K562 (cell line): ENCODE measurements around the gene TMC1. TPM values are rescaled to one million over a fixed set of nuclear protein-coding genes. Genes with fewer than 3 reads are reported as not detected.
A peak's percentile ranks its signal among the peaks of the same experiment; 100 is the strongest.

Experiments used
- ATAC-seq: fragments of 200-7000 bp; cut with Tn5 transposase; 3 replicates; pipeline ENCODE4 v1.9.1; 2020; ENCODE audit warnings: moderate library complexity
- BruUV-seq: library from RNA; stranded (reverse); fragments of 400-500 nt; replicated peaks from 2 replicates; lab custom pipeline; 2021; lab: Mats Ljungman, UMichigan
- CTCF ChIA-PET: fragments of 300-600 bp; formaldehyde crosslinking; extraction: SDS; loops from one replicate; lab custom pipeline; 2021; ENCODE audit warnings: low intra/inter-chr PET ratio; lab: Yijun Ruan, JAX
- POLR2A ChIA-PET: fragments of 300-600, 350-650 bp; sonication (Branson Sonifier 250); formaldehyde crosslinking; extraction: SDS; loops from one replicate; lab custom pipeline; 2021; ENCODE audit warnings: antibody characterized with exemption, inconsistent platforms; lab: Yijun Ruan, JAX
- DNase-seq, 4 experiments: peaks; one replicate each; pipeline versions ENCODE4 v3.0.0 to v3.0.0-alpha.2; 2011 to 2018; ENCODE audit warnings: low spot score in 3 of 4, mixed read lengths in 3 of 4; ENCODE audit errors: extremely low read depth in 1 of 4
- FAIRE-seq: peaks from 2 replicates; lab custom pipeline; 2011; peaks lifted over from hg19 to GRCh38; lab: Jason Lieb, UNC
- H2AFZ ChIP-seq: 2 replicates; pipeline ENCODE4 v1.6.0; 2011; ENCODE audit warnings: low read depth, low read length, control low read depth, inconsistent platforms
- H3K27ac ChIP-seq: fragments of 200-600 bp; 3 replicates; pipeline ENCODE4 v1.8.0; 2011; ENCODE audit warnings: low read depth, mild to moderate bottlenecking, control low read depth, inconsistent platforms, low read length, moderate library complexity, mixed read lengths; ENCODE audit errors: extremely low read depth
- H3K27me3 ChIP-seq, 2 experiments: fragments of 300-600 bp in 1 of 2; 2 replicates in 1 of 2; 3 replicates in 1 of 2; pipeline versions ENCODE4 v1.6.0 to v1.8.0; 2011; ENCODE audit warnings: inconsistent platforms in 2 of 2, low read length in 2 of 2, mild to moderate bottlenecking in 1 of 2, mixed read lengths in 1 of 2, moderate library complexity in 1 of 2; ENCODE audit not compliant: control insufficient read depth in 2 of 2, insufficient read depth in 2 of 2
- H3K36me3 ChIP-seq: fragments of 300-600 bp; 3 replicates; pipeline ENCODE4 v1.8.0; 2011; ENCODE audit warnings: mild to moderate bottlenecking, low read length, inconsistent platforms; ENCODE audit not compliant: control insufficient read depth, insufficient read depth
- H3K4me1 ChIP-seq, 2 experiments: fragments of 200-600 bp in 1 of 2; replicated peaks in 1 of 2; 2 replicates in 1 of 2; 3 replicates in 1 of 2; pipeline versions ENCODE4 v1.5.1 to v1.8.0; 2011; ENCODE audit warnings: inconsistent platforms in 2 of 2, low read length in 2 of 2, mild to moderate bottlenecking in 1 of 2, mixed read lengths in 1 of 2, moderate library complexity in 1 of 2; ENCODE audit not compliant: control insufficient read depth in 2 of 2, insufficient read depth in 2 of 2
- H3K4me2 ChIP-seq: 2 replicates; pipeline ENCODE4 v1.6.1; 2011; ENCODE audit warnings: low read length, control low read depth, inconsistent platforms, mixed read lengths; ENCODE audit not compliant: insufficient read depth
- H3K4me3 ChIP-seq: fragments of 200-600 bp; sonication (generic), shearing (Covaris generic); 2 replicates; pipeline ENCODE4 v1.5.1; 2016; ENCODE audit warnings: control low read depth, inconsistent platforms
- H3K79me2 ChIP-seq: fragments of 200-600 bp; 3 replicates; pipeline ENCODE4 v1.8.0; 2011; ENCODE audit warnings: low read length, inconsistent platforms; ENCODE audit not compliant: control insufficient read depth, insufficient read depth
- H3K9ac ChIP-seq, 2 experiments: 2 replicates each; pipeline versions ENCODE4 v1.6.0 to v1.6.1; 2011; ENCODE audit warnings: low read depth in 2 of 2, low read length in 2 of 2, control low read depth in 1 of 2, inconsistent platforms in 1 of 2, mild to moderate bottlenecking in 1 of 2, mixed read lengths in 1 of 2; ENCODE audit not compliant: insufficient read depth in 1 of 2
- H3K9me1 ChIP-seq: one replicate; pipeline ENCODE4 v1.6.0; 2011; ENCODE audit warnings: inconsistent platforms, mild to moderate bottlenecking, low read length, moderate library complexity; ENCODE audit not compliant: control insufficient read depth, insufficient read depth
- H3K9me3 ChIP-seq: replicated peaks from 2 replicates; pipeline ENCODE4 v1.5.1; 2011; ENCODE audit warnings: low read depth, low read length, inconsistent platforms; ENCODE audit not compliant: control insufficient read depth, insufficient read depth
- H4K20me1 ChIP-seq: replicated peaks from 2 replicates; pipeline ENCODE4 v1.6.1; 2011; ENCODE audit warnings: low read length, inconsistent platforms, mixed read lengths; ENCODE audit not compliant: control insufficient read depth, insufficient read depth
- BCL6 ChIP-seq: fragments of 250-450 bp; sonication (Bioruptor Pico); IDR thresholded peaks from 2 replicates; pipeline ENCODE4 v1.4.0; 2020
- BRF1 ChIP-seq: IDR thresholded peaks from 3 replicates; pipeline ENCODE4 v1.6.1; 2011; ENCODE audit warnings: borderline replicate concordance, mild to moderate bottlenecking; ENCODE audit not compliant: insufficient read length; ENCODE audit errors: extremely low read depth
- DNMT1 ChIP-seq: fragments of 450-650 bp; IDR thresholded peaks from 2 replicates; pipeline ENCODE4 v1.6.1; 2016; ENCODE audit warnings: antibody characterized with exemption, mild to moderate bottlenecking
- EP400 ChIP-seq: fragments of 450-650 bp; IDR thresholded peaks from 2 replicates; pipeline ENCODE4 v1.6.1; 2017; ENCODE audit warnings: antibody characterized with exemption, mild to moderate bottlenecking, moderate library complexity
- ESRRA ChIP-seq: fragments of 450-650 bp; IDR thresholded peaks from 2 replicates; pipeline ENCODE4 v1.6.1; 2014; ENCODE audit warnings: low read depth, mild to moderate bottlenecking, moderate library complexity, borderline replicate concordance
- ESRRB ChIP-seq: fragments of 250-450 bp; sonication (Bioruptor Pico); IDR thresholded peaks from 2 replicates; pipeline ENCODE4 v1.5.0; 2020; ENCODE audit warnings: mild to moderate bottlenecking, moderate library complexity, borderline replicate concordance
- FOSL1 ChIP-seq: fragments of 200-800 bp; sonication (Bioruptor generic); conservative IDR thresholded peaks from 2 replicates; pipeline ENCODE4 v1.6.1; 2016; ENCODE audit warnings: missing genetic modification characterization, missing compliant biosample characterization
- NCOA6 ChIP-seq: fragments of 450-650 bp; IDR thresholded peaks from 2 replicates; pipeline ENCODE4 v1.6.1; 2017; ENCODE audit warnings: mild to moderate bottlenecking
- PCBP2 ChIP-seq: fragments of 200-400 bp; formaldehyde crosslinking; IDR thresholded peaks from 2 replicates; pipeline ENCODE4 v1.6.1; 2018; ENCODE audit warnings: low read length, low read depth, mild to moderate bottlenecking, moderate library complexity; ENCODE audit not compliant: poor library complexity, severe bottlenecking
- RBM15 ChIP-seq: fragments of 200-400 bp; formaldehyde crosslinking; IDR thresholded peaks from 2 replicates; pipeline ENCODE4 v1.6.1; 2018; ENCODE audit warnings: mild to moderate bottlenecking, low read length, moderate library complexity; ENCODE audit not compliant: insufficient read depth
- SMAD3 ChIP-seq: fragments of 450-650 bp; formaldehyde crosslinking; conservative IDR thresholded peaks from 2 replicates; pipeline ENCODE4 v1.4.0; 2020; ENCODE audit warnings: mild to moderate bottlenecking
- TAF9B ChIP-seq: fragments of 450-650 bp; IDR thresholded peaks from 2 replicates; pipeline ENCODE4 v1.6.1; 2018; ENCODE audit warnings: mild to moderate bottlenecking; ENCODE audit not compliant: partially characterized antibody
- TCF3 ChIP-seq: sonication (generic); formaldehyde crosslinking; IDR thresholded peaks from 2 replicates; pipeline ENCODE4 v1.4.0; 2020; ENCODE audit warnings: mild to moderate bottlenecking, missing genetic modification reagents
- TRIM28 ChIP-seq: fragments of 450-650 bp; IDR thresholded peaks from 2 replicates; pipeline ENCODE4 v1.6.1; 2017
- ZFX ChIP-seq: sonication (generic); formaldehyde crosslinking; IDR thresholded peaks from 2 replicates; pipeline ENCODE4 v1.8.0; 2022; ENCODE audit warnings: mild to moderate bottlenecking, missing genetic modification reagents, moderate library complexity
- ZNF224 ChIP-seq: sonication (generic); formaldehyde crosslinking; IDR thresholded peaks from 2 replicates; pipeline ENCODE4 v1.8.0; 2022; ENCODE audit warnings: mild to moderate bottlenecking, missing genetic modification reagents
- ZNF408 ChIP-seq: fragments of 250-450 bp; sonication (Bioruptor Pico); IDR thresholded peaks from 2 replicates; pipeline ENCODE4 v1.4.0; 2020; ENCODE audit warnings: low read depth, mild to moderate bottlenecking, moderate library complexity
- ZNF41 ChIP-seq: fragments of 250-450 bp; sonication (Bioruptor Pico); conservative IDR thresholded peaks from 2 replicates; pipeline ENCODE4 v1.4.0; 2020; ENCODE audit warnings: mild to moderate bottlenecking
- ZNF445 ChIP-seq: fragments of 250-450 bp; sonication (Bioruptor Pico); IDR thresholded peaks from 2 replicates; pipeline ENCODE4 v1.4.0; 2020; ENCODE audit warnings: low read depth, mild to moderate bottlenecking, moderate library complexity
- ZNF586 ChIP-seq: fragments of 450-650 bp; formaldehyde crosslinking; conservative IDR thresholded peaks from 2 replicates; pipeline ENCODE4 v1.4.0; 2020; ENCODE audit warnings: mild to moderate bottlenecking, moderate library complexity
- WGBS: fragments of 100-300 bp; shearing (Covaris generic); methylation state at CpG from one replicate; pipeline ENCODE4 v1.1.6; 2016; ENCODE audit warnings: low coverage, mixed read lengths; ENCODE audit not compliant: insufficient coverage; ENCODE audit errors: missing lambda C conversion rate; 5-methylcytosine and 5-hydroxymethylcytosine counted together
- in situ Hi-C: fragments of 300-500 bp; cut with MboI; formaldehyde crosslinking; loops from 4 replicates; pipeline ENCODE4 v1.15.0; 2018; ENCODE audit warnings: inconsistent platforms, mixed read lengths
- intact Hi-C: fragments of 100-400 bp; cut with micrococcal nuclease; formaldehyde crosslinking; loops from 2 replicates; pipeline ENCODE4 v1.14.2; 2022
- polyA plus RNA-seq, 8 experiments: library from polyadenylated mRNA; depleted of rRNA in 4 of 8; stranded (reverse) in 5 of 8; unstranded in 3 of 8; fragments of >200 nt; fragmentation: Nextera tagmentation in 2 of 8; fragmentation: Illumina TruSeq in 1 of 8; extraction: Ambion mirVana in 2 of 8; extraction: Trizol in 1 of 8; gene quantifications; 2 replicates each; pipeline versions ENCODE4 v1.2.1 to v1.2.3, GENCODE V29; 2011 to 2014; ENCODE audit warnings: inconsistent platforms in 1 of 8, missing spikeins in 1 of 8
- total RNA-seq, 7 experiments: library from RNA; depleted of rRNA in 6 of 7; stranded (reverse); fragments of >200 nt in 6 of 7; fragmentation: Illumina TruSeq in 2 of 7; extraction: Trizol in 2 of 7; gene quantifications; 2 replicates each; pipeline versions ENCODE4 v1.2.1 to v1.2.3, GENCODE V29; 2011 to 2021; ENCODE audit warnings: low replicate concordance in 1 of 7

Gene TMC1
- total and polyA plus RNA-seq, 9 of the 15 experiments (the other 6 are each of a cell fraction or from before 2014, with no cell fraction given): 0.10 to 0.15 TPM; not detected in 7

GRCh38 chr9:72509053-72509452 is 12.4 kb upstream of the TMC1 start:
- intact Hi-C loops: no loop called here

GRCh38 chr9:72509635-72510034 is 11.8 kb upstream of the TMC1 start:
- Histone ChIP-seq H3K9ac (no peak overlapping the region), H3K4me2 (no peak overlapping the region), H3K4me1 (no peaks in the 10 kb centered on the region; a peak in 1 of 5 replicates), H3K9me1 (no peaks in the 10 kb centered on the region), H3K4me3 (no peak overlapping the region), H3K36me3 (no peaks in the 10 kb centered on the region), H3K27ac (no peak overlapping the region), H3K9me3 (no peaks in the 10 kb centered on the region), H2AFZ (peak overlapping the region; percentile 47; the same call in 1 of the 2 replicates), H4K20me1 (no peaks in the 10 kb centered on the region), H3K79me2 (no peaks in the 10 kb centered on the region), H3K27me3 (no peaks in the 10 kb centered on the region)
- BruUV-seq: no TSS peak
- TF ChIP-seq FOSL1 (tag) (peak; percentile 60), ESRRA (no peak)
- ATAC-seq (no peak), DNase-seq (no peak), FAIRE-seq (no peak)
- 0% methylated on average over 1 of the region's 1 CpG for WGBS
- ChIA-PET POLR2A (no interaction called here), CTCF (no interaction called here)
- intact Hi-C loops: no loop called here
- in situ Hi-C loops: no loop called here

More at GRCh38 chr9:72509053-72509452, 12.4 kb upstream of the TMC1 start:
- no peak overlapping the region for H2AFZ ChIP-seq
- H3K27me3 ChIP-seq: no peaks in the 10 kb centered on the region
- H3K4me2 ChIP-seq: no peak overlapping the region
- ChIA-PET POLR2A (no interaction called here), CTCF (no interaction called here)
- no TSS peak for BruUV-seq
- no peaks in the 10 kb centered on the region for H3K9me1 ChIP-seq
- H3K9ac ChIP-seq: no peak overlapping the region
- no peak for ATAC-seq
- H4K20me1 ChIP-seq: no peaks in the 10 kb centered on the region
- no peak overlapping the region for H3K27ac ChIP-seq
- no peaks in the 10 kb centered on the region; a peak in 1 of 5 replicates for H3K4me1 ChIP-seq
- H3K79me2 ChIP-seq: no peaks in the 10 kb centered on the region
- no peak for DNase-seq
- no peak overlapping the region for H3K4me3 ChIP-seq
- H3K9me3 ChIP-seq: no peaks in the 10 kb centered on the region
- in situ Hi-C loops: no loop called here
- no peak for TF ChIP-seq PCBP2
- no peak for TF ChIP-seq ZNF224 (CRISPR knock-in tag)
- TF ChIP-seq TCF3 (CRISPR knock-in tag): no peak
- TF ChIP-seq BRF1: no peak
- TF ChIP-seq ZNF408: no peak
- no peak for TF ChIP-seq ZNF41 (CRISPR knock-in tag)
- no peak for TF ChIP-seq ZNF445
- TF ChIP-seq ESRRB (CRISPR knock-in tag): no peak
- no peak for TF ChIP-seq NCOA6
- no peak for TF ChIP-seq SMAD3 (CRISPR knock-in tag)
- no peak for TF ChIP-seq DNMT1
- TF ChIP-seq TRIM28: no peak
- TF ChIP-seq TAF9B: no peak
- TF ChIP-seq BCL6 (CRISPR knock-in tag): no peak
- no peak for TF ChIP-seq EP400
- TF ChIP-seq RBM15: no peak
- TF ChIP-seq ZFX (CRISPR knock-in tag): no peak
- TF ChIP-seq ZNF586: no peak
- TF ChIP-seq, all 486 proteins: peak for 0
- WGBS: 33% methylated on average over 1 of the region's 1 CpG
- FAIRE-seq: no peak
- no peaks in the 10 kb centered on the region for H3K36me3 ChIP-seq
